ENCODE measurements around the gene SSBP4. TPM values are rescaled to one million over a fixed set of nuclear protein-coding genes. Genes with fewer than 3 reads are reported as not detected.

Gene SSBP4
- total RNA-seq, 4 donors from 2014 or later: 18.1 to 30.5 (median 27.4) TPM

GRCh38 chr19:18390065-18390907 is 28.9 kb upstream of the SSBP4 start:
- TF ChIP-seq EP300 (IDR thresholded peaks at IDR 0.05) (no peak), POLR2AphosphoS5 (IDR thresholded peaks at IDR 0.05) (no peak), POLR2A (IDR thresholded peaks at IDR 0.05) (no peak), CTCF (IDR thresholded peaks at IDR 0.05) (no peak)
- 80% methylated on average over 6 of the region's 6 CpGs for WGBS

GRCh38 chr19:18391509-18392075 is 27.6 kb upstream of the SSBP4 start:
- 62% methylated on average over 9 of the region's 9 CpGs for WGBS

More at GRCh38 chr19:18390065-18390907, 28.9 kb upstream of the SSBP4 start:
- peaks cover 32% of the 10 kb centered on the region for H3K4me1 ChIP-seq
- peaks cover 8% of the 10 kb centered on the region for H3K27me3 ChIP-seq
- H3K27ac ChIP-seq: no peak overlapping the region
- DNase-seq (ENCODE audit: low spot score in 2 of 2): no peak
- H3K9me3 ChIP-seq: no peaks in the 10 kb centered on the region
- no peaks in the 10 kb centered on the region for H3K36me3 ChIP-seq
- H3K4me3 ChIP-seq: no peak overlapping the region

GRCh38 chr19:18392417-18392816 is 26.8 kb upstream of the SSBP4 start:
- H3K4me1 ChIP-seq: peaks cover 19% of the 10 kb centered on the region
- no peak overlapping the region for H3K27ac ChIP-seq
- no peaks in the 10 kb centered on the region for H3K9me3 ChIP-seq
- no peak for TF ChIP-seq EP300 (IDR thresholded peaks at IDR 0.05)
- no peak for TF ChIP-seq POLR2A (IDR thresholded peaks at IDR 0.05)
- TF ChIP-seq CTCF (IDR thresholded peaks at IDR 0.05): no peak
- no peaks in the 10 kb centered on the region for H3K36me3 ChIP-seq
- no peak for DNase-seq (ENCODE audit: low spot score in 2 of 2)
- WGBS: 64% methylated on average over 11 of the region's 11 CpGs
- no peak overlapping the region for H3K4me3 ChIP-seq
- H3K27me3 ChIP-seq: peaks cover 6% of the 10 kb centered on the region

More at GRCh38 chr19:18391509-18392075, 27.6 kb upstream of the SSBP4 start:
- Histone ChIP-seq H3K4me3 (no peak overlapping the region), H3K9me3 (no peaks in the 10 kb centered on the region), H3K4me1 (peaks cover 23% of the 10 kb centered on the region), H3K27me3 (no peaks in the 10 kb centered on the region), H3K36me3 (no peaks in the 10 kb centered on the region), H3K27ac (no peak overlapping the region)
- no peak for DNase-seq (ENCODE audit: low spot score in 2 of 2)
- TF ChIP-seq POLR2A (IDR thresholded peaks at IDR 0.05) (no peak), CTCF (IDR thresholded peaks at IDR 0.05) (no peak), POLR2AphosphoS5 (IDR thresholded peaks at IDR 0.05) (no peak), EP300 (IDR thresholded peaks at IDR 0.05) (no peak)

- Histone ChIP-seq H3K9me3 (no peaks in the 10 kb centered on the region), H3K27ac (no peak overlapping the region), H3K27me3 (peaks cover 11% of the 10 kb centered on the region), H3K4me1 (peaks cover 16% of the 10 kb centered on the region), H3K4me3 (no peak overlapping the region), H3K36me3 (no peaks in the 10 kb centered on the region)
- no peak for TF ChIP-seq CTCF (IDR thresholded peaks at IDR 0.05)
- TF ChIP-seq POLR2A (IDR thresholded peaks at IDR 0.05): no peak
- no peak for TF ChIP-seq EP300 (IDR thresholded peaks at IDR 0.05)
- no peak for TF ChIP-seq POLR2AphosphoS5 (IDR thresholded peaks at IDR 0.05)
- WGBS: 90% methylated on average over 5 of the region's 5 CpGs
- DNase-seq (ENCODE audit: low spot score in 2 of 2): no peak
These were observed 26.3 kb upstream of the SSBP4 start for GRCh38 chr19:18392926-18393325.

- Histone ChIP-seq H3K36me3 (no peaks in the 10 kb centered on the region), H3K27me3 (peaks cover 11% of the 10 kb centered on the region), H3K9me3 (no peaks in the 10 kb centered on the region), H3K27ac (no peak overlapping the region), H3K4me1 (peaks cover 6% of the 10 kb centered on the region), H3K4me3 (no peak overlapping the region)
- DNase-seq (ENCODE audit: low spot score in 2 of 2): no peak
- 53% methylated on average over 7 of the region's 7 CpGs for WGBS
- no peak for TF ChIP-seq POLR2A (IDR thresholded peaks at IDR 0.05)
- TF ChIP-seq POLR2AphosphoS5 (IDR thresholded peaks at IDR 0.05): no peak
- no peak for TF ChIP-seq EP300 (IDR thresholded peaks at IDR 0.05)
- no peak for TF ChIP-seq CTCF (IDR thresholded peaks at IDR 0.05)
These were observed 25.4 kb upstream of the SSBP4 start for GRCh38 chr19:18393836-18394235.

Measured in suprapubic skin (tissue), 4 donors.